Glutamatergic neuron (in vitro differentiated cells): ENCODE results near the gene GPR155. TPM values are rescaled to one million over a fixed set of nuclear protein-coding genes. Genes with fewer than 3 reads are reported as not detected.

Experiments used
- DNase-seq: peaks from one replicate; pipeline ENCODE4 v3.0.0; 2022
- H3K27ac Mint-ChIP-seq: one replicate; pipeline ENCODE4 v1.8.0; 2020; ENCODE audit warnings: mild to moderate bottlenecking, mixed read lengths, inconsistent platforms; ENCODE audit not compliant: unreplicated experiment
- H3K27me3 Mint-ChIP-seq: one replicate; pipeline ENCODE4 v1.8.0; 2020; ENCODE audit warnings: mild to moderate bottlenecking, moderate library complexity, mixed read lengths, inconsistent platforms; ENCODE audit not compliant: unreplicated experiment
- H3K36me3 Mint-ChIP-seq: one replicate; pipeline ENCODE4 v1.8.0; 2020; ENCODE audit warnings: mild to moderate bottlenecking, mixed read lengths, inconsistent platforms; ENCODE audit not compliant: unreplicated experiment
- H3K4me1 Mint-ChIP-seq: one replicate; pipeline ENCODE4 v1.8.0; 2020; ENCODE audit warnings: mild to moderate bottlenecking, low read depth, mixed read lengths, inconsistent platforms; ENCODE audit not compliant: unreplicated experiment
- H3K4me3 Mint-ChIP-seq: one replicate; pipeline ENCODE4 v1.8.0; 2020; ENCODE audit warnings: mild to moderate bottlenecking, mixed read lengths, inconsistent platforms; ENCODE audit not compliant: unreplicated experiment
- H3K9me3 Mint-ChIP-seq: one replicate; pipeline ENCODE4 v1.8.0; 2020; ENCODE audit warnings: mild to moderate bottlenecking, moderate library complexity, mixed read lengths, inconsistent platforms; ENCODE audit not compliant: unreplicated experiment
- total RNA-seq: library from RNA; stranded (reverse); fragmentation: NEBNext Ultra II Directional; extraction: Animal tissue kit (Norgen Biotek cat#: 25700); gene quantifications from one replicate; pipeline ENCODE4 v1.2.1, GENCODE V29; 2021; ENCODE audit not compliant: unreplicated experiment
- TF ChIP-seq, protein P1 (sequence below): fragments of 200-600 bp; sonication (generic); IDR thresholded peaks from one replicate; pipeline ENCODE4 v1.5.0; 2021; ENCODE audit not compliant: partially characterized antibody, unreplicated experiment

GPR155 gene
- total RNA-seq, 1 donor from 2014 or later: 51.1 TPM

DNA sequence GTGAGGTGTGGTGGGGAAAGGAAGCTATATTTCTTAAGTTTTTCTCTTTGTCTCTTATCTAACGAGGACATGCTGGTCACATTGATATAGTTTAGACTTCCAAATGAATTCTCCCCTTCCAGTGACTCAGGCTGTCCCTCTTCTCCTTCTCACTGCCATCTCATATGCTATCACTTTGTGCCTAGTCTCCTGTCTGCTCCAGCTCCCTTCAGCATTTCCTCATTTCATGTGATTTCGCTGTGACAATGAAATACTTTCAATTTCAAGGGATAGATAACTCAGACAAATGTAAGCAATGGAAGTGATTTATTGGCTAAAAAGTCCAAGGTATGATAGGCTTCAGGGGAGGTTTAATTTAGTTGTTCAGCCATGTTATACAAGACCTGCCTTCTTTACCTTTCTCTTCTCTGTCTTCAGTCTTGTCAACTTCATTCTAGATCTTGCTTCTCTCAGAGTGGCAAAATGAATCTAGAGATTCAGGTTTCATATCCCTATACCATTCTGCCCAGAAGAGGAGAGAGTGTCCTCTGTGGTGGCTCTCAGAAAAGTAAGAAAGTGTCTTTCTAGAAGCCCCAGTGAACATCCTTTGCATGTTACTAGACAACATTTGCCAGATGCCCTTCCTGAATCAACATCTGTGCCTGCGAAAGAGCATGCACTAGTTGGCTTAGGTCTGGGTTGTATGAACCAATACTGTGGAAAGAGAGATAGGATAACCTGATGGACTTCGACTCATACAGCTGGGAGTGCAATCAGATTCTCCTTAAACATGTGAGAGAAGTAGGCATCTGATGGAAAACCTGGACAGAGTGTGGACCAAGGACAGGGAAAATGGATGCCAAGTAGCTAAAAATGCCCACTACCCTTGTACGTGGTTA is 29.9 kb upstream of the GPR155 start:
- H3K4me3 Mint-ChIP-seq: no peak overlapping the region
- no peaks in the 10 kb centered on the region for H3K4me1 Mint-ChIP-seq
- peaks cover 2% of the 10 kb centered on the region for H3K27me3 Mint-ChIP-seq
- H3K9me3 Mint-ChIP-seq: peaks cover 11% of the 10 kb centered on the region
- no peak overlapping the region for H3K27ac Mint-ChIP-seq
- DNase-seq: no peak
- TF ChIP-seq, protein P1, sequence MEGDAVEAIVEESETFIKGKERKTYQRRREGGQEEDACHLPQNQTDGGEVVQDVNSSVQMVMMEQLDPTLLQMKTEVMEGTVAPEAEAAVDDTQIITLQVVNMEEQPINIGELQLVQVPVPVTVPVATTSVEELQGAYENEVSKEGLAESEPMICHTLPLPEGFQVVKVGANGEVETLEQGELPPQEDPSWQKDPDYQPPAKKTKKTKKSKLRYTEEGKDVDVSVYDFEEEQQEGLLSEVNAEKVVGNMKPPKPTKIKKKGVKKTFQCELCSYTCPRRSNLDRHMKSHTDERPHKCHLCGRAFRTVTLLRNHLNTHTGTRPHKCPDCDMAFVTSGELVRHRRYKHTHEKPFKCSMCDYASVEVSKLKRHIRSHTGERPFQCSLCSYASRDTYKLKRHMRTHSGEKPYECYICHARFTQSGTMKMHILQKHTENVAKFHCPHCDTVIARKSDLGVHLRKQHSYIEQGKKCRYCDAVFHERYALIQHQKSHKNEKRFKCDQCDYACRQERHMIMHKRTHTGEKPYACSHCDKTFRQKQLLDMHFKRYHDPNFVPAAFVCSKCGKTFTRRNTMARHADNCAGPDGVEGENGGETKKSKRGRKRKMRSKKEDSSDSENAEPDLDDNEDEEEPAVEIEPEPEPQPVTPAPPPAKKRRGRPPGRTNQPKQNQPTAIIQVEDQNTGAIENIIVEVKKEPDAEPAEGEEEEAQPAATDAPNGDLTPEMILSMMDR: no peak
- H3K36me3 Mint-ChIP-seq: peaks cover 14% of the 10 kb centered on the region

DNA sequence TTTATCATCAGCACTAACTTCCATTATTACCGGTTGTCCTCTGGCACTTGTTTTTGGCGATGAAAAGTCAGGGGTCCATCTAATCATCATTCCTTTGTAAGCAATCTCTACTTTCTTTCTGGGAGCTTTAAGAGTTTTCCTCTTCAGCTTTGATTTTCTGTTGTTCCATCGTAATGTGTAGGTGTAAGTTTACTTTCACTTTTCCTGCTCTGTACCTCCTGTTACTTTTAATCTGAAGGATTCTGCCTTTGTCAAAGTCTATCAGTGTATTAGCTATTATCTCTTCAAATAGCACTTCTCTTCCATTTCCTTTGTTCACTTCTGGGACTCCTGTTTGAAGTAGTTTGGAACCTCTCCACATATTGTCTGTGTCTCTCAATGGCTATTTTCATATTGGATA is 25.5 kb upstream of the GPR155 start:
- H3K27ac Mint-ChIP-seq: no peak overlapping the region
- DNase-seq: no peak
- TF ChIP-seq, protein P1: no peak
- H3K27me3 Mint-ChIP-seq: no peaks in the 10 kb centered on the region
- H3K36me3 Mint-ChIP-seq: peaks cover 34% of the 10 kb centered on the region
- no peaks in the 10 kb centered on the region for H3K4me1 Mint-ChIP-seq
- no peak overlapping the region for H3K4me3 Mint-ChIP-seq
- peaks cover 14% of the 10 kb centered on the region for H3K9me3 Mint-ChIP-seq

DNA sequence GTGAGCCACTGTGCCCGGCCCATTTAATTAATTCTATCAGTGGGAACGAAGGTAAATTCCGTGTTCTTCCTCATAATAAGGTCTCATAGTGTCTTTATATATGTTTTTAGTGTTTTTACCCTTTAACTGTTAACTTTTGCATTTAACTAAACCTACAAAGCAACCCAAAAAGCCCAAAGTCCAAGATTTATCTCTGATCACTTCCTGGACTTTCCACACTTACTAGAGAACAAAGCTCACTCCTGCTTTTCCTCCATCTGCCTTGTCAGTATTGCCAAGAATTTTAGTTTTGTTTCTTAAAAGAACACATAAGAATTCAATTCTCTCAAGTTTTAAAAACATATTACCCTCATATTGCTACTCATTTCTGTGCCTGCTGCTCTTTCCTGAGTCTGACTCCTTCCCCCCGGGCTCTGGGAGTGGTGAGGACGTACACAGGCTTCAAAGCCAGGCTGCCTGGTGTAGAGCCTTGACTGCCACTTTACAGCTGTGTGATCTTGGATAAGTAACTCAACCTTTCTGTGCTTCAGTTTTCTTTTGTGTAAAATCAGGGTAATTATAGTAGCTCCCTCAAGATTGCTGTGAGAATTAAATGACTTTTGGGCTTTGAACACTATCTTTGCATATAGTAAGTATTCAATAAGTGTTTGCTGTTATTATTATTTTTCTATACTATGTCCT is 24.9 kb upstream of the GPR155 start:
- H3K27me3 Mint-ChIP-seq: no peaks in the 10 kb centered on the region
- H3K4me1 Mint-ChIP-seq: no peaks in the 10 kb centered on the region
- DNase-seq: no peak
- peaks cover 15% of the 10 kb centered on the region for H3K9me3 Mint-ChIP-seq
- no peak overlapping the region for H3K4me3 Mint-ChIP-seq
- TF ChIP-seq, protein P1: no peak
- no peak overlapping the region for H3K27ac Mint-ChIP-seq
- peaks cover 40% of the 10 kb centered on the region for H3K36me3 Mint-ChIP-seq

DNA sequence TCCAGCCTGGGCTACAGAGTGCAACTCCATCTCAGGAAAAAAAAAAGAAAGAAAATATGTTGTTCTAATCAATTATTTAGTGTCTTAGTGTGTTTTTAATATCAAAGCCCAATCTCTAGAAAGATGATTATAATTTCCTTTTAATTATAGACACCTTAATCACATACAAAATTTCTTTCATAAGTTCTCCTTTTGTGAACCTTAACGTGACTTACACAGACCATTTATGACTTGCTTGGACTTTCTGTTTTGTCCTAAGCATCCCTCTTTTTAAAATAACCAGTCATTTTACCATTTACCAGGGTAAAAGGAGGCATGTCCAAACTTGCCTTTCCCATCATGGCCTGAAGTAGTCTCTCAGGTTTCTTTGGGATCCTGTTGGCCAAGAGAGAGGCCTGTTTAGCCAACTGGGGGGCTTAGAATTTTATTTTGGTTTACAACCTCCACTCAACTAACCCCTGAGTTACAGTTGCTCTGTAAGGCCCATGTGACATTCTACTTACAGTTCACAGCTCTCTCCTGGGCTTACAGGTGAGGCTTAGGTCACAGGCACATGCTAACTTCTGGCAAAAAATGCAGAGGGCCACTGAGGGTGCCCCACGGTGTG is 23.9 kb upstream of the GPR155 start:
- Mint-ChIP-seq H3K36me3 (peaks cover 45% of the 10 kb centered on the region), H3K9me3 (peaks cover 15% of the 10 kb centered on the region), H3K4me1 (no peaks in the 10 kb centered on the region), H3K27ac (no peak overlapping the region), H3K27me3 (no peaks in the 10 kb centered on the region), H3K4me3 (no peak overlapping the region)
- DNase-seq: no peak
- TF ChIP-seq, protein P1: no peak
